ENCODE results near the gene ARHGEF26. TPM values are rescaled to one million over a fixed set of nuclear protein-coding genes. Genes with fewer than 3 reads are reported as not detected.
A peak's percentile ranks its signal among the peaks of the same experiment; 100 is the strongest.

The ARHGEF26 gene
- polyA plus RNA-seq, 10 donors = 10.5 to 18.7 (median 12.3) TPM

DNA sequence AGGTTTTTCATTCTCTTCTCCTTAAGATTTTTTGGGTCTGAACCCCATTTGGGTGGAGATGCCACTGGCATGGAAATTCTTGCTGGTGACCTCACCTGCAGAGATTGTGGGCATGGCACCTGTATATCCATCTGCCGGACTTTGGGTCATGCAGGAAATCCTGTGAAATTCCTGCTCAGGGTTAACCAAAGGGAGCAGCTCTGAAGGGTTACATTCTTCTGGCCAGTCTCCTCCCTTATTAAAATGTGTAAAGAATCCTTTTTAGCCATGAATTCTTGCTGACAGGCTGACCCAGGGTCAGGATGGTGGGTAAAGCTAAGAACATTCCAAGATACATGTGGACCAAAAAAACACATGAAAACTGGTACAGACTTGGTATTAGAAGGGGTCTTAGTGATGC lies 27.4 kb downstream of the ARHGEF26 start:
- no peak for DNase-seq

DNA sequence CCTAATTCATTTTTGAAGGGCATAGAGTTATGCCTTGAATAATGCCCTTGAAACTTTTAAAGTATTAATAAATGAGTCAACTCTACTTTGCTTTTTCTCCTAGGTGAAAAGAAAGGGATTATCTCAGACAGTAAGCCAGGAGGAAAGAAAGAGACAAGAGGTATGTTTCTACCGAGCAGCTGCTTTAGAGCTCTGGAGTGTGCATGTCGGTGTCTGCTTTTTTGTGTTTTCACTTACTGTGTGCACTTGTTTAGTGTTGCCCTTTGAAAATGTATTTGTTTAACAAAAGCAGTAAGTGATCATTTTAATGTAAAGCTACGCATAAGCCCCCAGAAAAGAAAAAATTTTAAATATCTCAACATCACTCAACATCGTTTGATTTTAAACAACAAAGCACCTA lies 28.1 kb downstream of the ARHGEF26 start:
- no peak for DNase-seq

DNA sequence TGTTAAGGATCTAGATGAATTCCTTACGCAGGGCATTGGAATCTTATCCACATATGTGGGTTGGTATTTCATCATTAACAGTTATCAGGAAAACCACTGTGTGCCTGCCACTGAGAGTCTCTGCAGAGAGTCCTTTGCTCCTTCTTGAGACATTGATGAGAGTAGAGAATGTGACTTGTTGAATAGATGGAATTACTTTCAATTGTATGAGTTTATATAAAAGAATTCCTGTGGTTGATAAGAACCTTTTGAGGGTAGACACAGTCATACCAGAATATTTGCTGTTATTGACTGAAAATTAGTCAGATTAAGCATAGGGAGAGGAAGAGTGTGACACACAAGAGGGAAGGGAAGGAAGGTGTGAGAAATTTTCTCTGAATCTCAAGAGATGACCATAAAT lies 30.8 kb downstream of the ARHGEF26 start:
- peak in 1 of 3 donors; percentile 76 for DNase-seq

DNA sequence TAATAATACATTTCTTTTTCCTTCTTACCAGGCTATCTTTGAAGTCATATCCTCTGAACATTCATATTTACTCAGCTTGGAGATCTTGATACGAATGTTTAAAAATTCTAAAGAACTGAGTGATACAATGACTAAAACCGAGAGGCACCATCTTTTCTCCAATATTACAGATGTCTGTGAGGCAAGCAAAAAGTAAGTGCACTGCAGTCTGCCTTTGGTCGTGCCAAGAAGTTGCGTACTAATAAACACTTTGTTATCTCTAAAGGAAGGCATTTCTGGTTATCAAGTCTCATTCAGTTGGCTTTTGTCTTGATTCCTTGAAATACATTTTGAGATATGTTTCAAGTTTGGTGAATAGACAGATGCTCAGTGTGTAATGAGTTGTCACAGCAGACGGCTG lies 31.6 kb downstream of the ARHGEF26 start:
- DNase-seq = no peak

DNA sequence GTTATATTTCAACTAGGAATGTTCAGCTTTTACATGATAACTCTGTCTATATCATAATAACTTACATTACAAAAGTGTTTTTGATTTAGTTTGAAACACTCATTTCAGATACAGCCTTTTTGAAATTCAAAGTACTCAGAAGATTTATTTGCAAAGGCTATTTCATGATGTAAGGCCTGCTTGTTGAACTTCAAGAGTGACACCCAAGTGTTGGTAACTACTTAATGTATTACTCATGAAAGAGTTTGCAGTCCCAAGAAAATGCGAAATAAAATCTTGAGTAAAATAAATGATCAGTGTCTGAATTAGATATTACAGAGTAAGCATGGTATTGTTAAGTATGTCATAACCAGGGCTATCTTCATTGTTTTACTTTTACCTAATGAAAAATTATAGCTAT lies 35.3 kb downstream of the ARHGEF26 start:
- DNase-seq = no peak

DNA sequence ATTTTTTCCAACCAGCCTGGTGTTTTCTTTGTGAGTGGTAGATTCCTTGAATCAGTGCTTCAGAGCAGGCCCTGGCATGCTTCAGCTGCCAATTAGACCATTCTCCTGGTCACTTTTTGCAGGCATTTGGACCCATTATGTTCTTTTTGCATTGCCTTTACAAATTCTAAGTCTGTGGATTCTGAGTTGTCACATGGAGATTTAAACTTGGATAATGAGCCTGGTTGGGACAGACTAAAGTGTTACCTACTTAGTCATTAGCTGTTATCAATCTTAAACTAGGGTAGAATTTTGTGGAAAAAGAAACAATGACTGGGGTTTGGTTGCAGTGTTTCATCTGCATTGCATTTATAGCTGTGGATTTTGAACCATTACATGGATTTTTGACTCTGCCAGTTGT lies 40.6 kb downstream of the ARHGEF26 start:
- no peak for DNase-seq

DNA sequence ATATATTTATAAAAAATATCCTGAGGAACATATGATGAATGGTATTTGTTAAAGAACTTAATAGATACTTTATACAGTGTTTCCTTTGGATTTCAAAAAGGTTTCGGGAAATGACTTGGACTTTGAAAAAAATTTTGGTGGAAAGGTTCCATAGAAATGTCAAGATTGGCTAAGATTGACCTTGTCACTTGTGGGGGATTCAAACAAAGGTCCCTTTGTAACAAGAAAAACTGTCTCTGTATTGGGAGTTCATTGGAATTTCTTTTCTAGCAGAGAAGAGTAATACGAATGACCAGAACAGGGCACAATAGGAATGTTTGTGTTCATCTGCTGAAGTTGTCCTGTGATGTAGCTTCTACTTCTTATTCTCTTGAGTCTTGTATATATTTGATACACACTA lies 43.2 kb downstream of the ARHGEF26 start:
- DNase-seq = no peak

DNA sequence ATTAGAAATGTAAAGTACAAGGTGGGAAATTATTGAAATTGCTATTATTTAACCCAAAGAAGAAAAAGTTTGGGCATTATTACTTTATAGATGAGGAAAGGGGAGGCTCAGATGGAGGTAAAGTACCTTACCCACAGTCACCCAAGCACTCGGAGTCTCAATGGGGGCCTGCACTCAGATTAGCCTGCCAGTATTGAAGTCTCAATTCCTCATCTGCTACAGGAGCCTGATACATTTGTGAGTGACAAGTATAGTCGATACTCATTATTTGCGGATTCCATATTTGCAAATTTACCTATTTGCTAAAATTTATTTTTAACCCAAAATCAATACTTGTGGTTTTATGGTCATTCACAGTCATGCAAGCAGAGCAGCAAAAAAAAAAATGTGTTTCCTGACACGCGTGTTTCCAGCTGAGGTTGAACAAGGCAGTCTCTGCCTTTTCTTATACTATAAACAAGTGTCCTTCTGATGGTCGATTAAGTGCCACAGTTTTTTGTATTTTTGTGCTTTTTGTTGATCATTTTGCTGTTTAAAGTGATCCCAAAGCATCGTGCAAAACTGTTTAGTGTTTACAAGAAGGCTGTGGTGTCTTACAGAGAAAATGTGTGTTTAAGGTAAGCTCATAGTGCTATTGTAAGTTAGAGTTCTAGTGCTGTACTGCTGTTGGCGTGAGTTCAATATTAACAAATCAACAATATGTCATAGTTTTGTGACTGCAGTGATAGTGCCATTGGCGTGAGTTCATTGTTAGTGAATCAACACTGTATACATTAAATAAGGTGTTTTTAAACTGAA lies 48.0 kb downstream of the ARHGEF26 start:
- DNase-seq = no peak

DNA sequence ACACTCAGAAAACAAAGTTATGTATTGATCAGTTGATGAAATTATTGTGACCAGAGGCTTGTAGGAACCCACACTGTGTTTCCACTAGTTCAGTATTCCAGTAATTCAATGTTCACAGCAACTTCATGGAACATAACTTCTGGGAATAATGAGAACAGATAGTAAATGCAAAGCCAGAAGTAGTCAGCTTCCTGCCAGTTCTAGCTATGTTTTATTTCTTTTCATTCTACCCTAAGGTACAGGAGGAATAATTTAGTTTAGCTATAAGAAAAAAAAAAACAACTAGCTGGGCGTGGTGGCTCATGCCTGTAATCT lies 48.6 kb downstream of the ARHGEF26 start:
- DNase-seq = peak in 2 of 3 donors; percentile 21 to 51

DNA sequence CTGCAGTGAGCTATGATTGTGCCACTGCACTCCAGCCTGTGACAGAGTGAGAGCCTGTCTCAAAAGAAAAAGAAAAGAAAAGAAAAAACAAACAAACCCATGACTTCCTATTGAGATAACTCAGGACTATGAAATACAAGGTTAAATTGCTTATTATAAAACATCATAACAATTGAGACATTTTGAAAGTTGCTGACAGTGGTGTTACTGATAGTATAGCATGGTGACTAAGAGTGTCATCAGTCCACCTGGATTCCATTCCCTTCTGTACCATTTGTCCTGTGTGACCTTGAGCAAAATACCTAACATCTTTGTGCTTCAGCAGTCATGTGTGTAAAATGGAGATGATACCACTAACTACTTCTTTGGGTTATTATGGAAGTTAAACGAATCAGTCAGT lies 49.1 kb downstream of the ARHGEF26 start:
- no peak for DNase-seq

DNA sequence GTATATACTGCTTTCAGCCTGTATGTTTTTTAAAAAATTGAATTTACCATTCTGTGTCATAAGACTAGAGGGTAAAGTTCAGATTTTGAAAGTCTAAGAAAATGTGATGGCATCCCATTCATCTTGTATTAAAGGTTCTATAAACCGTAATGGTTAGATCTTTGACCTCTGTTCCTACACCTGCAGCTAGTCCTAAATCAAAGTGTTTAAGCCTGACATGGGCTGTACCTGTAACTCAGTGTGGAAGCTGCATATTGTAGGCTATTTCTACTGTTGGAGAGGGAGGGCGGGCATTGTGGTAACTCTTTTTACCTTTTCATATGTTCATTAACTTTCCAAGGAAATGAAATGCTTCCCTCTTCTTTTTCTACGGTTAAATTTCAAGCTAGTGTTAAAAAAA lies 53.9 kb downstream of the ARHGEF26 start:
- no peak for DNase-seq

DNA sequence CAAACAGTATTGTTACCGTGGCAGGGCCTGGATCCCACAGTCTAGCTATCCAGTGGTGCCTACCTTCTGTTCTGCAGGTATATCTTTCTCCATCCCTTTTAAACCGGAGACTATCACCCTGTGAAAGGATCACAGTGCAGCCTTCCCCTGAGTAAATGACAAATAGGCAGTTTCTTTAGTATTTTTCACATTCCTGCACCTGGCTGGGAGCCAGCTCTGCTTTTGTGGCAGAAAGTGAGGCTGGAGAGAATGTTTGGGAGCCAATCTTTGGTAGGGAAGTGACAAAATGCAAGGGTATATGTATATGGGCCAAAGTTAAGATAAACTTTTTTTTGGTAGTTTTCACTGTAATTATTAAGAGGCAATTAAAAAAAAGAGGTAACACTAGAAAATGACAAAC lies 54.8 kb downstream of the ARHGEF26 start:
- no peak for DNase-seq

DNA sequence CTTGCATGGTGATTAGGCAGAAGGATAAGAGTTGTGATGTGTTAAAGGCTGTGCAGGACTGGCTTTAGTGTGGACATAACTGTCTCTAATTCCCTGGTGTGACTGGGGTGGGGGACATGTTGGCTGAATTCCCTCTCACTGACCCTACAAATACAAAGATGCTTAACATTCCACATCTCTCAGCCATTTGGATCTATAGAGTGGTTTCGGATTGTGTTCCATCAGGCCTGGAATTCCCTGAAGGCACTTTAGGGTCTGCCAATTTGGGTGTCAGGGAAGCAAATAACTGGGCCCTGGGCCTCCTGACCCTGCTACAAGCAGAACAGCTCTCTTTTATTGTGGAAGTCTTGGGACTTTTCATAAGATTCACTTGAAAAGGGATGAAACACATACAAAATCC lies 56.2 kb downstream of the ARHGEF26 start:
- DNase-seq = peak in 1 of 3 donors; percentile 23

DNA sequence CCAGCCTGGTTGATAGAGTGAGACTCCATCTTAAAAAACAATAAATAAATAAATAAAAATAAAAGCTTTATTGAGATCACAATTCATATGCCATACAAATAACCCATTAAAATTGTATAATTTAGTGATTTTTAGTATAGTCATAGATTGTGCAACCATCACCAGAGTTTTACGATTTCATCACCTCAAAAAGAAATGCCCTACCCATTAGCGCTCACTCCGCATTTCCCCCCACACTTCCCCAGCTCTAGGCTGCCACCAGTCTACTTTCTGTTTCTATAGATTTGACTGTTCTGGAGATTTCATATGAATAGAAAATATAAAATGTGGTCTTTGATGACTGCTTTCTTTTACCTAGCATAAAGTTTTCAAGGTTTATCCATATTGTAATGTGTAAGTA lies 57.0 kb downstream of the ARHGEF26 start:
- no peak for DNase-seq

DNA sequence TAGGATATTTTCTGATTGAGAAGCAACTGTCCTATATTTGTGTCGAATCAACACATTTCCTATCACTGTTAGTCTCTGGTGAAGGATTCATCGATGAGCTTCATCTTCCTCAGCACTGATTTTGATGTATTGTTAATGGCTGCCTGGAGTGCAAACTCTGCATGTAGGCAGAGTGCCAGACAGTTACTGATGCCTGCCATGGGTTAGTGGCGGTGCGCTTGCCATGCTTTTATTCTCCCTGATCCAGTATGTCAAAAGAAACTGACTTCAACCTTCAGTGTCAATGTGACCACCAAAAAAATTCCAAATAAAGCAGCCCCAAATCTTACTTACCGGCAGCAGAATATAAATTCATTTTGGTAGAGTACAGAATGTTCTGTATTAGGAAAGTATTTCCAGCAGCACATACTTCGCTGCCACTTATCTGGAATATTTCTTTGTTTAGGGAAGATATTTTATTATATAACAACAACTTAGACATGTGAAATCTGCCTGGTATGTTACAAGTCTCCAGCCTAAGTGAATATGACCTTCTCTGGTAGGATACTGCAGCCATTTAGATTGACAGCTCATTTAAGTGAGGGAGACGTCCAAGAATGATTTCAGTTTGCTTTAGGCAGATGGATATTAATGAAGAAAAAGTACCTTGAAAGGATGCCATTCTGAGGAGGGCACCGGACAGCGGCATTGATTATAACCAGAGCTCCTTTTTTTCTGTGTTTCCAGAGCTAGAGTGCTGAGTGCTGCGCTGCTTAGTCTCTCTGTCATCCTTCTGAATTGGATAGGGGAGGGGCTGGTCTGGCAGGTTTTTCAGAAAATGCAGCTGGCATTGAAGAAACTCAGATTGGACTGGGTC lies 59.9 kb downstream of the ARHGEF26 start:
- no peak for DNase-seq

DNA sequence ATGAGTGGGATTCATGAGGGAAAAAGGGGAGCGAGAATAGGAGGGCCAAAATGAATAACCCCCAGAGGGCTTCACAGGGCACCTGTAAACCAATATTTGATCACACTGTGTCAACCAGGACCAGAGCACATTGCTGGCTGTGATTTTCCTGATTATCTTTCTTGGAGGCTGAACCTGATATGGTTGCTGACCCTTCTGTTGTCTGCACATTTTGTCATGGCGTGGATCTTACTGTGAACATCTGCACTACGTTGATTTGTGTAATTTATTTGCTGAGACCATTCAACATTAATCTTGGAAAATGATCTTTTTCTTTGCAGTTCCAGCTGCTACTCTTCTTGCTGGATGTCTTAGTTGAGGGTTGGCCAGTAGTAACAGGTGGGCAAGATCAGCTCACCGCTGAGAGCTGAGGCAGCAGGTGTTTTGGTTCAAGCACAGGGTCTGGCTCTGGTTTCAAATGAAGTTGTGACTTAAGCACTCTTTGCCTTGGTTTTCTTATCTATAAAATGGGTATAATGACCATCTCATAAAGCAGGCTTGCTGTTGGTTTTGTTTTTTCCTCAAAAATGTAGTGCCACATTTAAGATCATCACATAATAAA lies 61.2 kb downstream of the ARHGEF26 start:
- DNase-seq = no peak

DNA sequence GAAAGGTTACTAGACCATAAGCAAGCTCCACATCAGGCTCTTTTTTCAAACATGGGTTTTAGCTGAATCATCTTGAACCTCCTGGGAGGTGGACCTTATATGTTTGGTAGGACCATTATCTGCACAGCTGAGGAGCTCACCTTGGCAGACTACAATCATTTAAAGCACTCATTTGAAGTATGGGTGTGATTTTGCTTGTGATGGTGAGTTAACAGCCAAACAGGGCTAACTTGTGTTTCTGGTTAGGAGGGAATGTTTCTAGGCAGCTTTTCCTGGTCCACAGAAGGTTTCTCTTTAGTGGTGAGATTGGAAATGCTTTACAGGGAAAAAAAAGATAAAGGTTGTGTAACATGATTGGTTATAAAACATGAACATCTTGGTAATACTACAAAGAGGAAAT lies 61.8 kb downstream of the ARHGEF26 start:
- no peak for DNase-seq

DNA sequence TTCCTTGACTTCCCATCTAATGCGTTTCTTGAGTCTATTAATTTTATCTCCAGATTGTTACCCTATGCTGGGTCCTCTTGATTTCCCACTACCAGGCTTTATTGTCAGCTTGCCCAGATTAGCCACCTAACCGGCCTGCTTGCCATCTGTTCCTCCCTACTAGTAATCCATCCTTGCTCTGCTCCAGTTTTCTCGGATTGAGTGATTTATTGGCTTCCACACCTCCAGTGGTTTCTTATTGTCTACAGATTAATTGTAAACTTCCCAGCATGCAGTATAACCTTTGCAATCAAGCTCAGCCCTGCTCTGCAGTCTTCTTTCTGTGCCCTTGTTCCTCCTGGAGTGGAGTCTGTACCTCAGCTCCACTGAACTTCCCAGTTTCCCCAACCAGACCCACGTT lies 63.4 kb downstream of the ARHGEF26 start:
- no peak for DNase-seq

DNA sequence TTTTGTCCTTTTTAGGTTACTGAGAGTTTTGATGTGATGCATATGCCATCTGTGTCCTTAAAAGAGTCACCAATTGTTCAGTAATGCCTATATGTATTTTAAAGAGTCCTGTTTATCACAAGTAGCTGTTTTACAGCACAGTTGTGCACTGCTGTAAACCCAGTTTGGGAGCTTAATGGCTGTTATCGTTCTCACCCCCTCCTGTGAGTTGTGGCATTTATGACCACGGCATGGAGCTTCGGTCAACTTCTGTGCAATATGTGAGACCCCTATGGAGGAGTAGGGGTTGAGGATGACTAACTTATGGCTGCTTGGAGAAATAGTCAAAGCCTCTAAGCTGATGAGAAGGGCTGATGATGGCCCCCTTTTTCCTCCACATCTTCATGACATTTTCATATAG lies 67.2 kb downstream of the ARHGEF26 start:
- DNase-seq = no peak

DNA sequence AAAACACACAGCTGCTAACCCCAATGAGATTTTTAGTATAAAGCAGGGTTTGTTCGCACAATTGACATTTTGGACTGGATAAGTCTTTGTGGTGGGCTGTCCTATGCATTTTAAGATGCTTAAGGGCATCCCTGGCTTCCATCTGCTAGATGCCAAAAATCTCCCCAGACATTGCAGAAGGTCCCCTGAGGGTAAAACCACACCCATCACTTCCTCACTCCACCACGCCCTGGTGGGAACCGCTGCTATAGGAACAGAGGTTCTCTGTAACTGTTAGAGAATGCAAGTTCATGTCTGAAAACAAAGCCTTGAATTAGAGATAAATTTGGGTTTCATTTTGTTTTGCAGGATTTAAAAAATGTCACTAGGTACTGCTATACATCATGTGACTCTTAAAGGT lies 67.7 kb downstream of the ARHGEF26 start:
- no peak for DNase-seq

DNA sequence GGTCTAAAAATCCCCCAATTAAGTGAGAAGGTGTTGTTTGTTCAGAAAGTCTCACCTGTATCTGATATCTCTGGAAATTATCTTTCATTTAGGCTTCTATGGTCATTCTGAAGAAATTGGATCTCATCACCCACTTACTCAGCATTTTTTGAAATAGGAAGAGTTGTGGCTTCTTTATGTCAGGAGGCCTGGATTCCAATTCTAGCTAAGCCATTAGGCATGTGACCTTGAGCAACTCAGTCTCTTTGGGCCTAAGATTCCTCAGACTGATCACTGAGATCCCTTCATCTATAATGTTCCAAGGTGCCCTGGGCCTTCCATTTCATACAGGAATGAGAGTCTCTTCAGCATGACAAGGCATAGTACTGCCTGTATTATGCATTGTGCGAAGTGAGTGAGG lies 70.3 kb downstream of the ARHGEF26 start:
- DNase-seq = no peak

DNA sequence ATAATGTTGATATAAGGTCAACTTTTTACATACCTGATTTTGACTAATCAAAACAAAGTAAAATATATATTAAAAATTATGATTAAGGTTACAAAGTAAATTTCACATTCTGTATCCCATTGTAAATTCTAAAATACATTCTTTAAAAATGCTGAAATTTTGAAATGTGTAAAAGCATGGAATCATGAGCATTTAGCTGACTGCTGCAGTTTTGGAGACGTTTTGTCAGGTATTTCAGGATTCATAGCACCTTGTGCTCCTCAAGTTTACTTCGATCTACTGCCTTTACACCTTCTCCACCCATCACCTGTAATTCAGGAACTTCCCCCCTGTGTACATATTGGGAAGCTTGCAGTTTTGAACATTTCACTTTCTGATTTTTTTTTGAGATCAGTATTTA lies 71.0 kb downstream of the ARHGEF26 start:
- DNase-seq = no peak

DNA sequence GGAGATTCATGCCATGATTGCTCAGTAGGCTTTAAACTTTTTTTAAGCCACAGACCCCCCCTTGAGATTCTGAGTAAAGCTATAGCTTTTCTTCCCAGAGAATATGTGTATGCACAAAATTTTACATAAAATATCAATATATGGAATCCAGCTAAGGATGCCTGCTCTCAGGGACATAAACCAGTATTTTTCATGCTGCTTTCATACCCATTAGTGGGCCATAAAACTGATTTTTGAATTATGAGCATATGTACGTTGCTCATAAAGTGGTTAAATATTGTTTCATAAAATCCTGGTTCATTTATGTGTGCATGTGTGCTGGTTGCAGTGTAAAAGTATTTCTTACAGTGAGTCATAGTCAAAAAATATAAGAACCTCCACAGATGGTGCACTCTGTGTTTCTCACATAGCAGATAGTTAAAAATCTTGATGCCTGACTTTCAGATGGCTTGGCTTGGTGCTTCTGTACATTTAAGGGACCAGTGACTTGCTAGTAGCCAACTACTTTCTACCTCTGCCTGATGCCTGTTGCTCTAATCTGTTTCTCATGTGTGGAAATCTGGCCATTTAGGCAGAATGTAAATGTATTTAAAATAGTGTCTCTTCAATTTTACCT lies 71.9 kb downstream of the ARHGEF26 start:
- DNase-seq = no peak
